HepG2 (cell line): ENCODE results near the gene FNDC3B. TPM values are rescaled to one million over a fixed set of nuclear protein-coding genes. Genes with fewer than 3 reads are reported as not detected.

Experiments
- ARID5B ChIP-seq: IDR thresholded peaks from 2 replicates; pipeline ENCODE4 v1.4.0; 2020; ENCODE audit warnings: mild to moderate bottlenecking, missing genetic modification reagents
- CREBL2 ChIP-seq: sonication (generic); formaldehyde crosslinking; IDR thresholded peaks from 2 replicates; pipeline ENCODE4 v1.8.1; 2023; ENCODE audit warnings: missing genetic modification reagents, mild to moderate bottlenecking, borderline replicate concordance
- CTCF ChIP-seq: sonication (generic); formaldehyde crosslinking; IDR thresholded peaks from 2 replicates; pipeline ENCODE4 v1.5.0; 2020; ENCODE audit warnings: mild to moderate bottlenecking, missing genetic modification reagents, moderate library complexity
- HHEX ChIP-seq: IDR thresholded peaks from 2 replicates; pipeline ENCODE4 v1.6.1; 2016; ENCODE audit warnings: control low read depth
- MBD4 ChIP-seq: IDR thresholded peaks from 2 replicates; pipeline ENCODE4 v1.6.1; 2012; ENCODE audit warnings: low read length, inconsistent platforms, borderline replicate concordance
- MIXL1 ChIP-seq: IDR thresholded peaks from 2 replicates; pipeline ENCODE4 v1.6.1; 2016
- POGZ ChIP-seq: sonication (generic); formaldehyde crosslinking; IDR thresholded peaks from 2 replicates; pipeline ENCODE4 v1.4.0; 2020; ENCODE audit warnings: mild to moderate bottlenecking, missing genetic modification reagents
- SP4 ChIP-seq: sonication (generic); formaldehyde crosslinking; IDR thresholded peaks from 2 replicates; pipeline ENCODE4 v1.8.1; 2023; ENCODE audit warnings: mild to moderate bottlenecking, missing genetic modification reagents
- SRY ChIP-seq: sonication (generic); formaldehyde crosslinking; IDR thresholded peaks from 2 replicates; pipeline ENCODE4 v1.8.0; 2022; ENCODE audit warnings: mild to moderate bottlenecking, missing genetic modification reagents
- STAT5B ChIP-seq: sonication (generic); formaldehyde crosslinking; IDR thresholded peaks from 2 replicates; pipeline ENCODE4 v1.4.0; 2020; ENCODE audit warnings: missing genetic modification reagents
- ZBTB7B ChIP-seq: sonication (generic); formaldehyde crosslinking; IDR thresholded peaks from 2 replicates; pipeline ENCODE4 v1.4.0; 2020; ENCODE audit warnings: missing genetic modification reagents
- ZMYM4 ChIP-seq: sonication (generic); formaldehyde crosslinking; IDR thresholded peaks from 2 replicates; pipeline ENCODE4 v1.8.1; 2023; ENCODE audit warnings: mild to moderate bottlenecking, missing genetic modification reagents
- ZNF256 ChIP-seq: sonication (generic); formaldehyde crosslinking; conservative IDR thresholded peaks from 2 replicates; pipeline ENCODE4 v1.4.0; 2020; ENCODE audit warnings: missing genetic modification reagents
- ZNF607 ChIP-seq: sonication (generic); formaldehyde crosslinking; IDR thresholded peaks from 2 replicates; pipeline ENCODE4 v1.5.1; 2020; ENCODE audit warnings: missing genetic modification reagents, mild to moderate bottlenecking, borderline replicate concordance
- polyA plus RNA-seq, 8 experiments: library from polyadenylated mRNA; depleted of rRNA in 3 of 8; stranded (reverse) in 7 of 8; unstranded in 1 of 8; fragments of >200 nt; fragmentation: Illumina TruSeq in 4 of 8; extraction: Trizol in 4 of 8; gene quantifications; 2 replicates each; pipeline versions ENCODE4 v1.2.1 to v1.2.3, GENCODE V29; 2011 to 2016; ENCODE audit warnings: low read depth in 4 of 8, missing spikeins in 1 of 8, mixed read lengths in 1 of 8; ENCODE audit not compliant: insufficient read depth in 1 of 8
- total RNA-seq, 5 experiments: library from RNA; depleted of rRNA; stranded (reverse); fragments of >200 nt; fragmentation: Illumina TruSeq; extraction: Trizol; gene quantifications; 2 replicates each; pipeline ENCODE4 v1.2.3, GENCODE V29; 2016; ENCODE audit warnings: low read depth in 1 of 5
- TF ChIP-seq, protein P1 (sequence below): sonication (generic); formaldehyde crosslinking; IDR thresholded peaks from 2 replicates; pipeline ENCODE4 v1.5.0; 2020; ENCODE audit warnings: missing genetic modification reagents, mild to moderate bottlenecking, borderline replicate concordance
- TF ChIP-seq, protein P2 (sequence below): IDR thresholded peaks from 2 replicates; pipeline ENCODE4 v1.6.1; 2016; ENCODE audit warnings: low read depth
- TF ChIP-seq, protein P3 (sequence below): IDR thresholded peaks from 2 replicates; pipeline ENCODE4 v1.6.1; 2012; ENCODE audit warnings: low read depth, low read length, improper control_type of control experiment

The FNDC3B gene
- total and polyA plus RNA-seq, 2 of the 13 experiments (the other 11 are each of a cell fraction or from before 2014, with no cell fraction given) = 74.8 to 103 TPM

DNA sequence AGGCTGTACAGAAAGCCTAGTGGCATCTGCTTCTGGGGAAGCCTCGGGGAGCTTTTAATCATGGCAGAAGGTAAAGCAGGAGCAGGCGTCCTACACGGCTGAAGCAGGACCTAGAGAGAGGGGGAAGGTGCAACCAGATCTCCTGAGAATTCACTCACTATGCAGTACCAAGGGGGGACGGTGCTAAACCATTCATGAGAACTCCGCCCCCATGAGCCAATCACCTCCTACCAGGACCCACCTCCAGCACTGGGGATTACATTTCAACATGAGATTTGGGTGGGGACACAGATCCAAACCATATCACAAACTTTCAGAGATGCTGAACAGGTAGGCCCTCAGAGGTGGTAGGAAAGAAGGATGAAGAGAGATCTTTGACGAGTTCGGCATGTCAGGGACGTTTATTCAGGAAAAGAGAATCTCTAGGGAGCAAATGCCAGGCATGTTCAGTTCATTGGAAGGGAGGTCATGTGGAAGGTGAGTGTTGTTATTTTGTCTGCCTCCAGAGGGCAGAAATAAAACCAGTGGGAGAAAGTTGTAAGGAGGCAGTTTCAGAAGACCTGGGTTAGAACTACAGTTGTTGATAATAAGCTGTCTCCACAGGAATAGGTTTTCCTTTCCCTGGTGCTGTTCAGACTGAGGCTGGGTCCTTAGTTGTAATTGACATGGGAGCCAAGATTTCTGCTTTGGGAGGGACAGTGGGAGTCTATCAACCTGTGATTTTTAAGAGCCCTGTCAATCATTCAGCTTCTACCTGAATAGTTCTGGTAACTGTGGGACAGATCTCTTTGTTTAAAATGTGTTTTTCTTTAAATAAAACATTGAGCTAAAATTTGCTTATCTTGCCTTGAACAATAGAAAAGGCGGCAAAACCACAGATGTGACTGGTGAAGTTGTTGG is 4.3 kb upstream of the FNDC3B start (continued):
- TF ChIP-seq, protein P1, sequence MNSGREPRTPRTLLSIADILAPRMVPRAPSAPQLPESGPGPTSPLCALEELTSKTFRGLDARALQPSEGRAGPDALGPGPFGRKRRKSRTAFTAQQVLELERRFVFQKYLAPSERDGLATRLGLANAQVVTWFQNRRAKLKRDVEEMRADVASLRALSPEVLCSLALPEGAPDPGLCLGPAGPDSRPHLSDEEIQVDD = no peak
- TF ChIP-seq, protein P2, sequence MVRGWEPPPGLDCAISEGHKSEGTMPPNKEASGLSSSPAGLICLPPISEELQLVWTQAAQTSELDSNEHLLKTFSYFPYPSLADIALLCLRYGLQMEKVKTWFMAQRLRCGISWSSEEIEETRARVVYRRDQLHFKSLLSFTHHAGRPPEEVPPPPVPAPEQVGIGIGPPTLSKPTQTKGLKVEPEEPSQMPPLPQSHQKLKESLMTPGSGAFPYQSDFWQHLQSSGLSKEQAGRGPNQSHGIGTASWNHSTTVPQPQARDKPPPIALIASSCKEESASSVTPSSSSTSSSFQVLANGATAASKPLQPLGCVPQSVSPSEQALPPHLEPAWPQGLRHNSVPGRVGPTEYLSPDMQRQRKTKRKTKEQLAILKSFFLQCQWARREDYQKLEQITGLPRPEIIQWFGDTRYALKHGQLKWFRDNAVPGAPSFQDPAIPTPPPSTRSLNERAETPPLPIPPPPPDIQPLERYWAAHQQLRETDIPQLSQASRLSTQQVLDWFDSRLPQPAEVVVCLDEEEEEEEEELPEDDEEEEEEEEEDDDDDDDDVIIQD (CRISPR knock-in tag) = peak; percentile 65; the same call in 1 of the 2 replicates
- TF ChIP-seq ZNF607 = no peak
- TF ChIP-seq SP4 = no peak
- peak; percentile 79 for TF ChIP-seq ZMYM4 (CRISPR knock-in tag)
- peak; percentile 73; the same call in 1 of the 2 replicates for TF ChIP-seq POGZ (CRISPR knock-in tag)
- TF ChIP-seq HHEX = no peak
- 0 out of 2 replicates have a peak, but pooled peaks have one; percentile 9 for TF ChIP-seq ARID5B (CRISPR knock-in tag)
- TF ChIP-seq MBD4 = no peak
- no peak for TF ChIP-seq STAT5B (CRISPR knock-in tag)
- TF ChIP-seq ZNF256 (CRISPR knock-in tag) = no peak
- no peak for TF ChIP-seq SRY (CRISPR knock-in tag)
- TF ChIP-seq ZBTB7B (CRISPR knock-in tag) = no peak
- no peak for TF ChIP-seq MIXL1 (CRISPR knock-in tag)
- peak; percentile 34; the same call in 1 of the 2 replicates for TF ChIP-seq CTCF (CRISPR knock-in tag)
- TF ChIP-seq, protein P3, sequence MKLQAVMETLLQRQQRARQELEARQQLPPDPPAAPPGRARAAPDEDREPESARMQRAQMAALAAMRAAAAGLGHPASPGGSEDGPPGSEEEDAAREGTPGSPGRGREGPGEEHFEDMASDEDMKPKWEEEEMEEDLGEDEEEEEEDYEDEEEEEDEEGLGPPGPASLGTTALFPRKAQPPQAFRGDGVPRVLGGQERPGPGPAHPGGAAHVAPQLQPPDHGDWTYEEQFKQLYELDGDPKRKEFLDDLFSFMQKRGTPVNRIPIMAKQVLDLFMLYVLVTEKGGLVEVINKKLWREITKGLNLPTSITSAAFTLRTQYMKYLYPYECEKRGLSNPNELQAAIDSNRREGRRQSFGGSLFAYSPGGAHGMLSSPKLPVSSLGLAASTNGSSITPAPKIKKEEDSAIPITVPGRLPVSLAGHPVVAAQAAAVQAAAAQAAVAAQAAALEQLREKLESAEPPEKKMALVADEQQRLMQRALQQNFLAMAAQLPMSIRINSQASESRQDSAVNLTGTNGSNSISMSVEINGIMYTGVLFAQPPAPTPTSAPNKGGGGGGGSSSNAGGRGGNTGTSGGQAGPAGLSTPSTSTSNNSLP = 0 out of 2 replicates have a peak, but pooled peaks have one; percentile 14
- no peak for TF ChIP-seq CREBL2
